NCI-H146 treated with DMSO at 0.1 percent for 48 hours (cell line): Measurements from ENCODE around the gene HAND2.

Source experiments
- DNase-seq: peaks from one replicate; lab custom pipeline; 2025; ENCODE audit not compliant: unreplicated experiment; lab: John Stamatoyannopoulos, UW

Gene HAND2

GRCh38 chr4:173521467-173522159 is 8.4 kb downstream of the HAND2 start:
- no peak for DNase-seq

GRCh38 chr4:173520921-173521466 is 9.0 kb downstream of the HAND2 start:
- no peak for DNase-seq

GRCh38 chr4:173519111-173520101 is 10.6 kb downstream of the HAND2 start:
- DNase-seq: no peak

GRCh38 chr4:173518425-173519102 is 11.5 kb downstream of the HAND2 start:
- DNase-seq: no peak

- no peak for DNase-seq
These were observed 12.1 kb downstream of the HAND2 start for GRCh38 chr4:173517781-173518424.

- no peak for DNase-seq
These were observed 13.2 kb downstream of the HAND2 start for GRCh38 chr4:173516621-173517524.

- no peak for DNase-seq
These were observed 14.6 kb downstream of the HAND2 start for GRCh38 chr4:173515458-173515857.

GRCh38 chr4:173514641-173515217 is 15.3 kb downstream of the HAND2 start:
- DNase-seq: no peak

GRCh38 chr4:173513651-173514050 is 16.4 kb downstream of the HAND2 start:
- no peak for DNase-seq

- DNase-seq: no peak
These were observed 18.2 kb downstream of the HAND2 start for GRCh38 chr4:173511787-173512361.

GRCh38 chr4:173509036-173510001 is 20.7 kb downstream of the HAND2 start:
- no peak for DNase-seq

- DNase-seq: no peak
These were observed 21.5 kb downstream of the HAND2 start for GRCh38 chr4:173508386-173509035.

GRCh38 chr4:173507471-173508385 is 22.3 kb downstream of the HAND2 start:
- no peak for DNase-seq

- DNase-seq: no peak
These were observed 23.3 kb downstream of the HAND2 start for GRCh38 chr4:173506597-173507211.

GRCh38 chr4:173505924-173506518 is 24.0 kb downstream of the HAND2 start:
- peak; percentile 2 for DNase-seq

GRCh38 chr4:173504181-173504503 is 25.9 kb downstream of the HAND2 start:
- DNase-seq: no peak
